ENCODE data around the gene MYO18A.

MYO18A gene

DNA sequence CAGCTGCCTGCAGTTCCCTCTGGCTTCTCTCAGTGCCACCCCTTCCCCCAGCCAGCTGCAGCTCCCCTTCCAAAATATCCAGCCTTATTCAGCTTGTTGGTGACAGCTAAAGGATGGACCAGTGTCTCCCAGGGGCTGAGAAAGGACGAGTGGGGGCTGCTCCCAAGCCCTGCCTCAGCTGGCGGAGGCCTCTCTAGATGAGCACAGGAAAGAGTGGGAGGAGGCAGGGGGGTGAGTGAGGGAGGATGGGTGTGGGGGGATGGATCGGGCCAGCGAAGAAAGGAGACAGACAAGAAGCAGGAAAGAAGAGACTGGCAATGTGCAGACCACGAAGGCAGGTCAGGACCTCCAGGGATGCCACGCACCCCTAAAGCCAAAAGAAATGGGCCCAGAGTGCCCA lies 119.7 kb downstream of the MYO18A start:
- Histone ChIP-seq H3K9ac (ENCODE audit: low read depth, low read length) (no peak overlapping the region), H3K9me3 (ENCODE audit: control insufficient read depth, insufficient read depth, low read length) (no peaks in the 10 kb centered on the region), H3K4me1 (ENCODE audit: insufficient read depth, low read length) (peaks cover 35% of the 10 kb centered on the region), H3K36me3 (ENCODE audit: insufficient read depth, low read length) (no peaks in the 10 kb centered on the region)

- Histone ChIP-seq H3K9me3 (ENCODE audit: control insufficient read depth, insufficient read depth, low read length) (no peaks in the 10 kb centered on the region), H3K36me3 (ENCODE audit: insufficient read depth, low read length) (no peaks in the 10 kb centered on the region), H3K9ac (ENCODE audit: low read depth, low read length) (no peak overlapping the region), H3K4me1 (ENCODE audit: insufficient read depth, low read length) (peaks cover 35% of the 10 kb centered on the region)
Observed at GRCh38 chr17:29059281-29059680, 120.9 kb downstream of the MYO18A start.

DNA sequence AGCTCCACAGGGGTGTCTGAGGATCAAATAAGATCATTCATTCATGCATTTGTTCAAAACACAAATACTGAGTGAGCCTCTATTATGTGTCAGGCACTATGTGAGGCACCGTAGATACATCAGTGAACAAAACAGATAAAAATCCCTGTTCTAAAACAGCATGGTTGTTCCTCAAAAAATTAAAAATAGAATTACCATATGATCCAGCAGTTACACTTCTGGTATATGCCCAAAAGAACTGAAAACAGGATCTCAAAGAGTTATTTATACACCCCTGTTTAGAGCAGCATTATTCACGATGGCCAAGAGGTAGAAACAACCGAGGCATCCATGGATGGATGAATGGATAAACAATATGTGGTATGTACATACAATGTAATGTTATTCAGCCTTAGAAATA lies 121.8 kb downstream of the MYO18A start:
- H3K9ac ChIP-seq (ENCODE audit: low read depth, low read length), result no peak overlapping the region
- peaks cover 33% of the 10 kb centered on the region for H3K4me1 ChIP-seq (ENCODE audit: insufficient read depth, low read length)
- no peaks in the 10 kb centered on the region for H3K36me3 ChIP-seq (ENCODE audit: insufficient read depth, low read length)
- no peaks in the 10 kb centered on the region for H3K9me3 ChIP-seq (ENCODE audit: control insufficient read depth, insufficient read depth, low read length)

GRCh38 chr17:29057361-29057760 lies 122.8 kb downstream of the MYO18A start:
- peaks cover 24% of the 10 kb centered on the region for H3K4me1 ChIP-seq (ENCODE audit: insufficient read depth, low read length)

GRCh38 chr17:29054835-29055234 lies 125.4 kb downstream of the MYO18A start:
- no peaks in the 10 kb centered on the region for H3K9me3 ChIP-seq (ENCODE audit: control insufficient read depth, insufficient read depth, low read length)
- H3K4me1 ChIP-seq (ENCODE audit: insufficient read depth, low read length), result peaks cover 6% of the 10 kb centered on the region; the same call in 1 of the 2 replicates
- H3K36me3 ChIP-seq (ENCODE audit: insufficient read depth, low read length), result no peaks in the 10 kb centered on the region; the same call in 1 of the 2 replicates

More at GRCh38 chr17:29057361-29057760, 122.8 kb downstream of the MYO18A start:
- Histone ChIP-seq H3K36me3 (ENCODE audit: insufficient read depth, low read length) (no peaks in the 10 kb centered on the region; the same call in 1 of the 2 replicates), H3K9me3 (ENCODE audit: control insufficient read depth, insufficient read depth, low read length) (no peaks in the 10 kb centered on the region), H3K9ac (ENCODE audit: low read depth, low read length) (no peak overlapping the region)

DNA sequence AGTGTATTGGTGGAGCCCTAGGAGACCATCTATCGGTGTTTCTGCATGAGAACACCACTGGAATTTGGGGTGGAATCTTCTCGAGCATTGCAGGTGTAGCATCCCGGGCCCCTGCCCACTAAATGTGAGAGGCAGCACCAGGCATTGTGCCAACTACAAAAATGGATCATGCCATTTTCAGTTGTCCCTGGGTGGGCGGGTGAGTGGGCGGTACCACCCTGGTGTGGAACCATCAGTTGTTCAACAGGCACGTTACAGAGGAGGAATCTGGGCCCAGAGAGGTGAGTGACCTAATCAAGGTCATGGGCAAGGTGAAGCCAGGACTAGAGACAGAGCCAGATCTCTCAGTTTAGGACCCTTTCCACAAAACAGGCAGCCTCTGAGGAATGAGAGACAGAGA lies 128.5 kb downstream of the MYO18A start:
- H3K4me1 ChIP-seq (ENCODE audit: insufficient read depth, low read length), result peaks cover 18% of the 10 kb centered on the region
- no peaks in the 10 kb centered on the region for H3K9me3 ChIP-seq (ENCODE audit: control insufficient read depth, insufficient read depth, low read length)
- no peak overlapping the region for H3K9ac ChIP-seq (ENCODE audit: low read depth, low read length)
- H3K36me3 ChIP-seq (ENCODE audit: insufficient read depth, low read length), result no peaks in the 10 kb centered on the region; the same call in 1 of the 2 replicates

More at GRCh38 chr17:29054835-29055234, 125.4 kb downstream of the MYO18A start:
- no peak overlapping the region for H3K9ac ChIP-seq (ENCODE audit: low read depth, low read length)

- H3K9ac ChIP-seq (ENCODE audit: low read depth, low read length), result no peak overlapping the region
- no peaks in the 10 kb centered on the region for H3K9me3 ChIP-seq (ENCODE audit: control insufficient read depth, insufficient read depth, low read length)
- peaks cover 18% of the 10 kb centered on the region for H3K4me1 ChIP-seq (ENCODE audit: insufficient read depth, low read length)
- H3K36me3 ChIP-seq (ENCODE audit: insufficient read depth, low read length), result no peaks in the 10 kb centered on the region; the same call in 1 of the 2 replicates
Observed at GRCh38 chr17:29051194-29051593, 129.0 kb downstream of the MYO18A start.

GRCh38 chr17:29050176-29050575 lies 130.0 kb downstream of the MYO18A start:
- Histone ChIP-seq H3K9me3 (ENCODE audit: control insufficient read depth, insufficient read depth, low read length) (no peaks in the 10 kb centered on the region), H3K36me3 (ENCODE audit: insufficient read depth, low read length) (no peaks in the 10 kb centered on the region; the same call in 1 of the 2 replicates), H3K4me1 (ENCODE audit: insufficient read depth, low read length) (peaks cover 22% of the 10 kb centered on the region), H3K9ac (ENCODE audit: low read depth, low read length) (no peak overlapping the region)

- Histone ChIP-seq H3K9ac (ENCODE audit: low read depth, low read length) (no peak overlapping the region), H3K36me3 (ENCODE audit: insufficient read depth, low read length) (no peaks in the 10 kb centered on the region; the same call in 1 of the 2 replicates), H3K9me3 (ENCODE audit: control insufficient read depth, insufficient read depth, low read length) (no peaks in the 10 kb centered on the region), H3K4me1 (ENCODE audit: insufficient read depth, low read length) (peaks cover 25% of the 10 kb centered on the region)
Observed at GRCh38 chr17:29049541-29050145, 130.6 kb downstream of the MYO18A start.

GRCh38 chr17:29048440-29049368 lies 131.5 kb downstream of the MYO18A start:
- H3K9ac ChIP-seq (ENCODE audit: low read depth, low read length), result no peak overlapping the region
- H3K36me3 ChIP-seq (ENCODE audit: insufficient read depth, low read length), result no peaks in the 10 kb centered on the region; the same call in 1 of the 2 replicates

GRCh38 chr17:29046473-29046839 lies 133.7 kb downstream of the MYO18A start:
- H3K36me3 ChIP-seq (ENCODE audit: insufficient read depth, low read length), result no peaks in the 10 kb centered on the region
- peaks cover 46% of the 10 kb centered on the region for H3K4me1 ChIP-seq (ENCODE audit: insufficient read depth, low read length)
- no peak overlapping the region for H3K9ac ChIP-seq (ENCODE audit: low read depth, low read length)
- no peaks in the 10 kb centered on the region for H3K9me3 ChIP-seq (ENCODE audit: control insufficient read depth, insufficient read depth, low read length)

More at GRCh38 chr17:29048440-29049368, 131.5 kb downstream of the MYO18A start:
- H3K9me3 ChIP-seq (ENCODE audit: control insufficient read depth, insufficient read depth, low read length), result no peaks in the 10 kb centered on the region
- peaks cover 34% of the 10 kb centered on the region for H3K4me1 ChIP-seq (ENCODE audit: insufficient read depth, low read length)

DNA sequence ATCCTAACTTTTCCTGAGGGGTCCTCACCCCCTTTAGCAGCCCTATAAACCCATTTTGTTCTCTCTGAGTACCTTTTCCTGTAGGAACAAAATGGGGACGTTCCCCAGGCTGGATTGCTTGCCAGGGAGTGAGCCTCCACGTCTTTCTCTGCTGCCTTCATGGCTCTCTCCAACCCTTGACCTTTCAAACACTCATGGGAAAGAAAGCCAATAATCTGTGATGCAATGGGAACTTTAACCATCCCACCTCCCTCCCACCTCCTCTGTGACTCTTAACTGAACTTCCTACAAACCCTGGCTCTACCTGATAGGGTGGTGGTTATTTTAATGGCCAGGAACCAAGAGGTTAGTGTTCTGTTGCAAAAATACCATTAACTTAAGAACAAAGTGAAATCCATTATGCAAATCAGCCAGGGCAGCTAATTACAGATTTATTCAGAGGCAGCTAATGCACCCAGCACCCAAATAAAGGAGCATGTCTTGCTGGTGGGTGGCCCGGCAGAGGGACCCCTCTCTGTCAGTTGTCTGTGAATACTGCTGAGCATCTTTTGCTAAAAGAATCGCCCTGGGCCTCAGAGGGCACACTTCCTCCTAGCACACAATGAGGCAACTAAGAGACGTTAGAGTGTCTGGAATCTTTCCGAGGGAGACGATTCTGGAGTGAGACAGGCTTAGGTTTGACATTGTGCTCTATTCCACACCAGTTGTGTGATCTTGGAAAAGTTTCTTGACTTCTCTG lies 134.3 kb downstream of the MYO18A start:
- no peaks in the 10 kb centered on the region for H3K36me3 ChIP-seq (ENCODE audit: insufficient read depth, low read length)
- H3K9me3 ChIP-seq (ENCODE audit: control insufficient read depth, insufficient read depth, low read length), result no peaks in the 10 kb centered on the region
- no peak overlapping the region for H3K9ac ChIP-seq (ENCODE audit: low read depth, low read length)
- peaks cover 46% of the 10 kb centered on the region for H3K4me1 ChIP-seq (ENCODE audit: insufficient read depth, low read length)

DNA sequence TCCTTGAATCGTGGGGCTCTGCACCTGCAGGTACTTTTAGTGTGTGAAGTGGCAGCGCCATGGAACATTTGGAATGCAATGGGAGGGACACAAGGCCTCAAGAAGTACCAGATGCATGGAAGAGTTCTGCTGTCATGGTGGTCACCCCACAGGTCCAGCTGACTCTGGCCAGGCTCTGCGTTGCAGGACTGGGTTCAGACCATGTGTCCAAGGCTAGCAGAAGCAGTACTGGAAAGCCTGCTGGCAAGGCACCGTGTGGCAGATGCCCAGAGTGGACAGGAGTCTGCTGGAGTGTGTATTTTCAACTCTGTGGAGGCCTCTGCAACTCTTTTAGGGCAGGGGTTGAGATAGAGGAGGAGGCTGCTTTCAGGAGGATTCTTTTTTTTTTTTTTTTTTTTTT lies 135.2 kb downstream of the MYO18A start:
- Histone ChIP-seq H3K4me1 (ENCODE audit: insufficient read depth, low read length) (peaks cover 55% of the 10 kb centered on the region), H3K9me3 (ENCODE audit: control insufficient read depth, insufficient read depth, low read length) (no peaks in the 10 kb centered on the region), H3K36me3 (ENCODE audit: insufficient read depth, low read length) (no peaks in the 10 kb centered on the region), H3K9ac (ENCODE audit: low read depth, low read length) (no peak overlapping the region)

DNA sequence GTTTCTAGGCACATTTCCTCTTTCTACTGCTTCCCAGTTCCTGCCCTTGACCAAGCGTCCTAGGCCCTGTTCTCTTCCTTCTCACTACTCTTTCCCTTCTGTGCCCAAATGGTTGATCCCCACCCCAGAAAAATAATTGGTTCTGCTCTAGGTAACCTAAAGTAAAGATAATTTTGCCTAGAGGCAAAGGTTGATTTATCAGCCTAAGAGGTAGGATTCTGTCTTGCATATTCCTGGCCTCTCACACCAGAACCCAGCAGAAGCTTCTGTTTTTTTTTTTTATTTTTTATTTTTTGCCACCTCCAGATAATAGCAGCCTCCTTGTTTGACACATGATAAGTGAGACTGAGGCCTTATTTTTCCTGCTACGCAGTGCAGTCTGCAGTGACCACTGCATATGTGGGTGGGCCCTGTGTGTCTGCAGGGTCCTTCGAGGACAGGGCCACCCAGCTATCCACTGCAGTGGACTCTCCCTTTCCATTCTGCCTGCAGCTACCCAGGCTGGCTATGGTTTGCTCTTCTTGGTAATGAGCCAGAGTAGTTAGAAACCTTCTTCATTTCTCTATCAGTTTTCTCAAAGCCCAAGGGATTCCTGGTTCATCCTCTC lies 136.6 kb downstream of the MYO18A start:
- H3K9me3 ChIP-seq (ENCODE audit: control insufficient read depth, insufficient read depth, low read length), result no peaks in the 10 kb centered on the region
- H3K9ac ChIP-seq (ENCODE audit: low read depth, low read length), result peak overlapping the region; percentile 23
- no peaks in the 10 kb centered on the region for H3K36me3 ChIP-seq (ENCODE audit: insufficient read depth, low read length)
- peaks cover 57% of the 10 kb centered on the region for H3K4me1 ChIP-seq (ENCODE audit: insufficient read depth, low read length)
